Epithelial cell of esophagus (primary cell): ENCODE data around the gene PIWIL4.
"Not testable (repeated sequence)": the region's sequence is repeated elsewhere in the genome, so short reads cannot be mapped to it uniquely, and the experiment has no call there.

ENCODE experiments used
- DNase-seq: peaks from one replicate; pipeline ENCODE4 v3.0.0; 2010; ENCODE audit warnings: low read depth
- H3K4me3 ChIP-seq: 2 replicates; pipeline ENCODE4 v1.5.1; 2011; ENCODE audit warnings: mild to moderate bottlenecking, low read length, control low read depth
- CTCF ChIP-seq: IDR thresholded peaks from 2 replicates; pipeline ENCODE4 v1.5.1; 2011; ENCODE audit warnings: low read depth, mild to moderate bottlenecking, low read length, control low read depth, inconsistent platforms; ENCODE audit not compliant: insufficient read depth; ENCODE audit errors: missing control alignments

The PIWIL4 gene

GRCh38 chr11:94546886-94547285, 20.3 kb upstream of the PIWIL4 start:
- no peak overlapping the region for H3K4me3 ChIP-seq
- peak; percentile 4 for TF ChIP-seq CTCF
- peak; percentile 63 for DNase-seq

GRCh38 chr11:94549146-94549545, 18.0 kb upstream of the PIWIL4 start:
- no peak for DNase-seq
- no peak overlapping the region for H3K4me3 ChIP-seq
- TF ChIP-seq CTCF = no peak

- no peak for DNase-seq
- TF ChIP-seq CTCF = no peak
- H3K4me3 ChIP-seq = no peak overlapping the region
Observed at GRCh38 chr11:94550513-94550912, 16.7 kb upstream of the PIWIL4 start.

- TF ChIP-seq CTCF = no peak
- peak; percentile 67 for DNase-seq
- H3K4me3 ChIP-seq = no peak overlapping the region
Observed at GRCh38 chr11:94553938-94554337, 13.2 kb upstream of the PIWIL4 start.

GRCh38 chr11:94555752-94556329, 11.3 kb upstream of the PIWIL4 start:
- not testable (repeated sequence) for H3K4me3 ChIP-seq, DNase-seq

GRCh38 chr11:94557421-94557820, 9.7 kb upstream of the PIWIL4 start:
- no peak overlapping the region for H3K4me3 ChIP-seq
- no peak for TF ChIP-seq CTCF
- DNase-seq = no peak

GRCh38 chr11:94557992-94558391, 9.2 kb upstream of the PIWIL4 start:
- no peak overlapping the region for H3K4me3 ChIP-seq
- no peak for DNase-seq
- no peak for TF ChIP-seq CTCF
